Left ventricle myocardium inferior (tissue), 1 donor: ENCODE measurements around the gene MYO1H. TPM values are rescaled to one million over a fixed set of nuclear protein-coding genes. Genes with fewer than 3 reads are reported as not detected.
A peak's percentile ranks its signal among the peaks of the same experiment; 100 is the strongest.

Source experiments
- DNase-seq: peaks from one replicate; pipeline ENCODE4 v3.0.0-alpha.2; 2020
- H3K27ac ChIP-seq: fragments of 200-600 bp; replicated peaks from 2 replicates; pipeline ENCODE4 v1.8.0; 2021
- H3K27me3 ChIP-seq: fragments of 200-600 bp; 2 replicates; pipeline ENCODE4 v1.8.0; 2021; ENCODE audit warnings: low read depth
- H3K36me3 ChIP-seq: fragments of 200-600 bp; 2 replicates; pipeline ENCODE4 v1.8.0; 2021
- H3K4me1 ChIP-seq: fragments of 200-600 bp; 2 replicates; pipeline ENCODE4 v1.8.0; 2021
- H3K4me3 ChIP-seq: fragments of 200-600 bp; 2 replicates; pipeline ENCODE4 v1.8.0; 2021; ENCODE audit warnings: mild to moderate bottlenecking, moderate library complexity
- H3K9me3 ChIP-seq: fragments of 200-600 bp; replicated peaks from 2 replicates; pipeline ENCODE4 v1.8.0; 2021
- intact Hi-C: fragments of 100-400 bp; cut with micrococcal nuclease; formaldehyde crosslinking; loops from one replicate; pipeline ENCODE4 v1.11.0; 2022
- total RNA-seq: library from RNA; stranded (reverse); fragmentation: NEBNext Ultra II Directional; extraction: Animal tissue kit (Norgen Biotek cat#: 25700); gene quantifications from one replicate; pipeline ENCODE4 v1.2.1, GENCODE V29; 2021
- TF ChIP-seq, protein P1 (sequence below): fragments of 200-600 bp; IDR thresholded peaks from 2 replicates; pipeline ENCODE4 v1.8.0; 2021; ENCODE audit warnings: antibody characterized with exemption, mild to moderate bottlenecking, borderline replicate concordance
- donor health status: DM: no; HTN: yes; CAD: no; lungs with severe emphysema.

The MYO1H gene
- total RNA-seq, 1 donor from 2014 or later = 0.16 TPM

GRCh38 chr12:109446869-109447268, 99.2 kb downstream of the MYO1H start:
- peak; percentile 35 for DNase-seq
- intact Hi-C loops = no loop called here

GRCh38 chr12:109447482-109447881, 99.8 kb downstream of the MYO1H start:
- peaks cover 58% of the 10 kb centered on the region for H3K36me3 ChIP-seq
- intact Hi-C loops = no loop called here
- no peak for DNase-seq
- H3K4me3 ChIP-seq = no peak overlapping the region
- H3K9me3 ChIP-seq = no peaks in the 10 kb centered on the region
- peaks cover 67% of the 10 kb centered on the region for H3K4me1 ChIP-seq
- TF ChIP-seq, protein P1, sequence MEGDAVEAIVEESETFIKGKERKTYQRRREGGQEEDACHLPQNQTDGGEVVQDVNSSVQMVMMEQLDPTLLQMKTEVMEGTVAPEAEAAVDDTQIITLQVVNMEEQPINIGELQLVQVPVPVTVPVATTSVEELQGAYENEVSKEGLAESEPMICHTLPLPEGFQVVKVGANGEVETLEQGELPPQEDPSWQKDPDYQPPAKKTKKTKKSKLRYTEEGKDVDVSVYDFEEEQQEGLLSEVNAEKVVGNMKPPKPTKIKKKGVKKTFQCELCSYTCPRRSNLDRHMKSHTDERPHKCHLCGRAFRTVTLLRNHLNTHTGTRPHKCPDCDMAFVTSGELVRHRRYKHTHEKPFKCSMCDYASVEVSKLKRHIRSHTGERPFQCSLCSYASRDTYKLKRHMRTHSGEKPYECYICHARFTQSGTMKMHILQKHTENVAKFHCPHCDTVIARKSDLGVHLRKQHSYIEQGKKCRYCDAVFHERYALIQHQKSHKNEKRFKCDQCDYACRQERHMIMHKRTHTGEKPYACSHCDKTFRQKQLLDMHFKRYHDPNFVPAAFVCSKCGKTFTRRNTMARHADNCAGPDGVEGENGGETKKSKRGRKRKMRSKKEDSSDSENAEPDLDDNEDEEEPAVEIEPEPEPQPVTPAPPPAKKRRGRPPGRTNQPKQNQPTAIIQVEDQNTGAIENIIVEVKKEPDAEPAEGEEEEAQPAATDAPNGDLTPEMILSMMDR = no peak
- H3K27ac ChIP-seq = peak overlapping the region; percentile 76
- no peaks in the 10 kb centered on the region for H3K27me3 ChIP-seq

More at GRCh38 chr12:109446869-109447268, 99.2 kb downstream of the MYO1H start:
- Histone ChIP-seq H3K4me3 (no peak overlapping the region), H3K4me1 (peaks cover 61% of the 10 kb centered on the region), H3K36me3 (peaks cover 54% of the 10 kb centered on the region), H3K27me3 (no peaks in the 10 kb centered on the region), H3K27ac (peak overlapping the region; percentile 76), H3K9me3 (no peaks in the 10 kb centered on the region)
- TF ChIP-seq, protein P1 = no peak

DNA sequence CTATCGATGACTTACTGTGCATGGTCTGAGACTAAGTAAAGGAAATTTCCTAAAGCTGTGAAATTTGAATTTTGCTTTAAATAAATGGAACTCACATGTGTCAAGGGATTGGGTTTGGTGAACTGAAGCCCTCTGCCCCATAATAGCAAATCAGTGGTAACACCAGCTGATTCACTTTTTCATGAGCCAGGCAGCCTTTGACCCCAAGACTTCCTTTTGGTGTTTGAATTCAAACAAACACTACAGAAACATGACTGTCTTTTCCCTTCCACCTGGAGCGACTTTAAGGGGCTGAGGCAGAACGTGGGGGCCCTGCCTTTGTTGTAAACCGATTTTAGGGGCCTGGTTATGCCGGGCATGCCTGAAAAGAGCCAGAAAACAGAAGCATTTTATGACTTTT, 100.6 kb downstream of the MYO1H start:
- no peaks in the 10 kb centered on the region for H3K27me3 ChIP-seq
- DNase-seq = no peak
- no peak overlapping the region for H3K27ac ChIP-seq
- peaks cover 69% of the 10 kb centered on the region for H3K4me1 ChIP-seq
- intact Hi-C loops = no loop called here
- H3K4me3 ChIP-seq = no peak overlapping the region
- TF ChIP-seq, protein P1 = no peak
- H3K36me3 ChIP-seq = peaks cover 64% of the 10 kb centered on the region
- H3K9me3 ChIP-seq = no peaks in the 10 kb centered on the region

DNA sequence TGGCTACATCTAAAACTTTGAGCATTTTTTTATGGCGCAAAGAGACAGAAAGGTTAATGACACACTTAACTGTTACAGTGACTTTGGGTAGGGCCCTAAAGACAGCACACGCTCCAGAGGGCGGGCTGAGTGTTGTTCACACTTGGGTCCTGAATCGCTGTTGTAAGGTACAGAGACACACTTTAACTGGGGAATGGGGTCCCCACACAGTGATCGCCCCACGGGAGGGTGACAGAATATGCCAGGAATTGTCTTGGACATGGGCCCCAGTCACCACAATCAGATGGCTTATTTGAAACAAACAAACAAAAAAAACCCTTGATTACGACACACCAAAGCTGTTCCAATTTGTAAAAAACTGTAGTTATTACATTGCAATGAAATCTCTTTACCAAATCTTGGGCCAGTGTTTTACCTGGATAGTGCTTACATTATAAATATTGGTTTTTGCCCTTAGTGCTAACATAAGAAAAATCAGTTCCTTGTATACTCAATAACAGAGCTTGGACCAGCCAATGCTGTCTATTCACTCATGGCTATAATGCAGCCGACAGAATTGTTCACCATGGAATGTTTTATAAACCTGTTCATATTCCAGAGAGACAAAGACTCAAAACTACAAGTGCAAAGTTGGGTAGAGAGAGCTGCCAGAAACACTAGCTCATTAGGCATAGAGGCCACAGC, 101.1 kb downstream of the MYO1H start:
- Histone ChIP-seq H3K36me3 (peaks cover 69% of the 10 kb centered on the region), H3K27ac (no peak overlapping the region)

GRCh38 chr12:109449845-109450532, 102.3 kb downstream of the MYO1H start:
- Histone ChIP-seq H3K36me3 (peaks cover 81% of the 10 kb centered on the region), H3K4me1 (peaks cover 51% of the 10 kb centered on the region), H3K27ac (peak overlapping the region; percentile 27), H3K4me3 (no peak overlapping the region), H3K27me3 (no peaks in the 10 kb centered on the region), H3K9me3 (no peaks in the 10 kb centered on the region)
- DNase-seq = no peak
- intact Hi-C loops = no loop called here
- TF ChIP-seq, protein P1 = peak; percentile 13

More for the DNA sequence above, 101.1 kb downstream of the MYO1H start:
- TF ChIP-seq, protein P1 = no peak
- no peak overlapping the region for H3K4me3 ChIP-seq
- intact Hi-C loops = no loop called here
- no peaks in the 10 kb centered on the region for H3K27me3 ChIP-seq
- peaks cover 63% of the 10 kb centered on the region for H3K4me1 ChIP-seq
- no peaks in the 10 kb centered on the region for H3K9me3 ChIP-seq
- no peak for DNase-seq
